ENCODE results near the gene SLCO2B1.
A peak's percentile ranks its signal among the peaks of the same experiment; 100 is the strongest.

The SLCO2B1 gene

DNA sequence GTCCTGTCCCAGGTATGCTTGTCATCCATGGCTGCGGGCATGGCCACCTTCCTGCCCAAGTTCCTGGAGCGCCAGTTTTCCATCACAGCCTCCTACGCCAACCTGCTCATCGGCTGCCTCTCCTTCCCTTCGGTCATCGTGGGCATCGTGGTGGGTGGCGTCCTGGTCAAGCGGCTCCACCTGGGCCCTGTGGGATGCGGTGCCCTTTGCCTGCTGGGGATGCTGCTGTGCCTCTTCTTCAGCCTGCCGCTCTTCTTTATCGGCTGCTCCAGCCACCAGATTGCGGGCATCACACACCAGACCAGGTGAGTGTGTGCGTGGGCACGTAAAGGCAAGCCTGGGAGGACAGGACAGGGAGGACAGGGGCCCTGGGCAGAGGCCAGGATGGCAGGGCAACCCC, 42.4 kb downstream of the SLCO2B1 start:
- DNase-seq (ENCODE audit: low read depth in 2 of 2) = no peak

DNA sequence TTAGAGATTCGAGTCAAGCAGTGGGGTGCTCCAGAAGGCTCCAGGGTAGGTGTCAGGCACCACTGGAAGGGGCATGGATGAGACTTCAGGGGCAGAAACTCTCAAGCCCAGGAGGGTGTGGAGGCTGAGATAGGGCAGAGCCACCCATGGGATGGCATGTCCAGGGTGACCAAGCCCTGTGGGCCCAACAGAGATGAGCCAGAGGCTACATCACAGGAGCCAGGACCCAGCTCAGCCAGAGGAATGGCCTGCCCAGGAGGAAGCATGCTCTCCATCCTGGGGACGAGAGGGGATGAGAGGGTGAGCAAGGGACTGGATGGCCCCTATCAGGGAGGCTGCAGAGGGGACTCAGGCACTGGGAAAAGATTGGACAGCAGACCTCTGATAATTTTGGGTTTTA, 42.8 kb downstream of the SLCO2B1 start:
- DNase-seq (ENCODE audit: low read depth in 2 of 2) = no peak

- DNase-seq (ENCODE audit: low read depth in 2 of 2) = no peak
Measured at GRCh38 chr11:75194147-75194546, 43.2 kb downstream of the SLCO2B1 start.

GRCh38 chr11:75195167-75195962, 44.5 kb downstream of the SLCO2B1 start:
- DNase-seq (ENCODE audit: low read depth in 2 of 2) = no peak

GRCh38 chr11:75196426-75196825, 45.5 kb downstream of the SLCO2B1 start:
- DNase-seq (ENCODE audit: low read depth in 2 of 2) = no peak

DNA sequence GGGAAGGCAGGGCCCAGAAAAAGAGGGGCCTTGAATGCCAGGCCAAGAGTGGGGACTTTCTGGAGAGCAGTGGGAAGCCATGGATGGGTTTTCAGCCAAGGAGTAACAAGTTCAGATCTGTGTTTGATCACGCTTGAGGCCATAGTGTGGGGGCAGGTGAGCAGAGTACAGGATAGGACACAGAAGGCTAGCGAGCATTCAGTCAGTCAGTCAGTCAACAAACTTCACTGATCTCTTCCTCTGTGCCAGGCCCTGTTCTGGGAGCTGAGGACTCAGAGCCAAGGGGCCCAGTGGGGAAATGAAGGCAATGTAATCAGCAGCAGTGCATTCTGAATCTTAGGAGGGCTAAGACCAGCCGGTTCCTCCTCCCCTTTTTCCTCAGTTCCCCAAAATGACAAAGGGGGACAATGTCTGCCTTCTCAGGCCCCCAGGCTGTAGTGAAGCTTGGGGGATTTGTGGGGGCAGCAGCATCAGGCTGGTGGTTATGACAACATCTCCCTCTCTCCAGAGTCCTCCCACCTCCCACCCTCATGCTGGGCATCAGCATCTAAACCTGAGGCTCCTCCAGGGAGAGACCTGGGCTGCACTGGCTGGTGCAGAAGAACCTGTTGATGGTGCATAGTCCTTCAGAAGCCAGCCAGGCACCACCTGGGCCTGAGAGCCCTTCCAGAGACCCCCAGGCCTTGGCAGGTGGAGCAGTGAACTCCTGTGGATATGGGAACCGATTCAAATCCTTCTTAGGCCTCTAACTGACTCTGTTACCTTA, 46.8 kb downstream of the SLCO2B1 start:
- no peak for DNase-seq (ENCODE audit: low read depth in 2 of 2)

- DNase-seq (ENCODE audit: low read depth in 2 of 2) = no peak
Measured at GRCh38 chr11:75198278-75198973, 47.5 kb downstream of the SLCO2B1 start.

DNA sequence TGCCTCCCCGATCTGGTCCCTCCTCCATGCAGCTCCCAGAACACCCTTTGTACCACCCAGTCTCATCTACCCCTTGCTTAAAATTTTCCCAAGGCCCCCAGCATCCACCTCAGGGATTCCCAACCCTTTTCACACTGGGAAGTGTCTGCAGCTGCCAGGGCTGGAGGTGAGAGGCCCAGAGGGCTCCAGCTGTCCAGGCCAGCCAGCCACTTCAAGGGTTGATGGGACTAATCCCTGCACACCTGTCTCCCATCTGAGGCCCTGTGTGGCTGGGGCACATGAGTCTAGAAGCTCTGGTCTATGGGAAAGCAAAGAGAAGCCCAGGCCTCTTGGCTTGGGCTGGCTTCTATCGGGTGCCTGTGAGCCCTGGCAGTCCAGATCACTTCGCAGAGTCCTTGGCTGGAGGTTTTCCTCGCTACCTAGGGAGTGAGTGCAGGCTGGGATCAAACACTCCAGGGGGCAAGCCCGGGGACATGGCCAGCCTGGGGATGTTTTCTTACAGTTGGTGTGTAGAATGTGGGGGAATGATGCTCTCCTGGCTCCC, 48.6 kb downstream of the SLCO2B1 start:
- DNase-seq (ENCODE audit: low read depth in 2 of 2) = no peak

DNA sequence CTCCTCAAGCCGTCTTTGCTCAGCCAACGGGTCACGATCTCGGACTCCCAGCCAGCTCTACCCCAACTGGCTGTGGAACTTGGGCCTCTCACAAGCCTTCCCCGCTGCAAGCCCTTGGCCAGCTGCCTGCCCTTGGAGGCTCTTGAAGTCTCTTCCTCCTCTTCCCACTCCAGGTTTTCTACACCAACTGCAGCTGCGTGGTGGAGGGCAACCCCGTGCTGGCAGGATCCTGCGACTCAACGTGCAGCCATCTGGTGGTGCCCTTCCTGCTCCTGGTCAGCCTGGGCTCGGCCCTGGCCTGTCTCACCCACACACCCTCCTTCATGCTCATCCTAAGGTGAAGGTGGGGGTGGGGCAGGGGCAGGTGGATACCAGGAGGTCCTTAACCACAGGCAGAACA, 49.1 kb downstream of the SLCO2B1 start:
- DNase-seq (ENCODE audit: low read depth in 2 of 2) = no peak

- no peak for DNase-seq (ENCODE audit: low read depth in 2 of 2)
Measured at GRCh38 chr11:75200531-75200930, 49.6 kb downstream of the SLCO2B1 start.

- DNase-seq (ENCODE audit: low read depth in 2 of 2) = no peak
Measured at GRCh38 chr11:75201771-75202170, 50.9 kb downstream of the SLCO2B1 start.

DNA sequence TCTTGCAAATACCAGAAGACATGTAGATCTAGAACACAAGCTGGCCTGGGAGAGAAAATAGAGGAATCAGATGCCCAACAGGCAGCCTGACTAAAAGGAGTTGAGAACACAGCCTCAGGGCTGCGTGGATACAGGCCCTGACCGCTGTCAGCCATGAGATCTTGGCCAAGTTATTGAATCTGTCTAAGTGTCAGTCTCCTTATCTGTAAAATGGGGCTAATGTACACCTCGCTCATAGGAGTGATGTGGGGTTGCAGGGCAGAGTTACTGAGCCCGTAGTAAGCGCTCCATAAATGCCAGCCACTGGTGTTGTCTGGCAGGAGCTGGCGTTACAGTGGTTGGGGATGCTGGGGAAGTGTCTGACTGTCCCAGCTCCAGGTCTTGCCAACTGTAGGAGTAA, 51.3 kb downstream of the SLCO2B1 start:
- no peak for DNase-seq (ENCODE audit: low read depth in 2 of 2)

GRCh38 chr11:75203138-75203537, 52.2 kb downstream of the SLCO2B1 start:
- no peak for DNase-seq (ENCODE audit: low read depth in 2 of 2)

GRCh38 chr11:75203641-75204011, 52.7 kb downstream of the SLCO2B1 start:
- no peak for DNase-seq (ENCODE audit: low read depth in 2 of 2)

DNA sequence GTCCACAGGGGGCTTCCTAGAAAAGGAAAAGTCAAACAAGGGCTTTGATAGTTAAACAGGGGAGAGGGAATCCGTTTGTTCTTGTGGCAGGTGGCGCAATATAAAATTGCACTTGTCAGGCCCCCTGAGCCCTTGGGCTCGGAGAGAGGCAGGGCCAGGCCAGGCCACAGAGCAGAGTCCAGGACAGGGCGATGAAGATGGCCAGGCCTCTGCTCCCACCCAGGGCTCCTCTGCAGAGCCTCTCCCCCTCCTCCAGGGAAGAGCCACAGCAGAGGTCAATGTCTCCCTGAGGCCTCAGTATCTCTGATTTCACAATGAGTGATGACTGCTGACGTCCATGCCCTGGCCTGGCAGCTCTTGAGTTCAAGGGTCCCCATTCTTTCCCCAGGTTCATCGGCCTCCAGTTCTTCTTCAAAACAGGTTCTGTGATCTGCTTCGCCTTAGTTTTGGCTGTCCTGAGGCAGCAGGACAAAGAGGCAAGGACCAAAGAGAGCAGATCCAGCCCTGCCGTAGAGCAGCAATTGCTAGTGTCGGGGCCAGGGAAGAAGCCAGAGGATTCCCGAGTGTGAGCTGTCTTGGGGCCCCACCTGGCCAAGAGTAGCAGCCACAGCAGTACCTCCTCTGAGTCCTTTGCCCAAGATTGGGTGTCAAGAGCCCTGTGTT, 53.2 kb downstream of the SLCO2B1 start:
- no peak for DNase-seq (ENCODE audit: low read depth in 2 of 2)

- DNase-seq (ENCODE audit: low read depth in 2 of 2) = peak; percentile 57 to 72
Measured at GRCh38 chr11:75204685-75205563, 54.0 kb downstream of the SLCO2B1 start.

- DNase-seq (ENCODE audit: low read depth in 2 of 2) = no peak
Measured at GRCh38 chr11:75205564-75206020, 54.7 kb downstream of the SLCO2B1 start.

- DNase-seq (ENCODE audit: low read depth in 2 of 2) = no peak
Measured at GRCh38 chr11:75208446-75208845, 57.5 kb downstream of the SLCO2B1 start.

GRCh38 chr11:75212411-75212810, 61.5 kb downstream of the SLCO2B1 start:
- DNase-seq (ENCODE audit: low read depth in 2 of 2) = no peak

- peak; percentile 37 to 55 for DNase-seq (ENCODE audit: low read depth in 2 of 2)
Measured at GRCh38 chr11:75214411-75214821, 63.5 kb downstream of the SLCO2B1 start.

GRCh38 chr11:75214843-75215242, 63.9 kb downstream of the SLCO2B1 start:
- DNase-seq (ENCODE audit: low read depth in 2 of 2) = no peak

All from stimulated activated CD8-positive, alpha-beta memory T cell treated with anti-CD3 and anti-CD28 coated beads, Interleukin-2, amount 100 ng/mL, for 1 hour (primary cell).